MCF 10A (cell line): ENCODE measurements around the gene TMEM18. TPM values are rescaled to one million over a fixed set of nuclear protein-coding genes. Genes with fewer than 3 reads are reported as not detected.

ENCODE experiments used
- BruUV-seq: library from RNA; stranded (reverse); fragments of 400-500 nt; replicated peaks from 2 replicates; lab custom pipeline; 2021; lab: Mats Ljungman, UMichigan
- CTCF ChIA-PET: fragments of 300-600 bp; sonication (Branson Sonifier 250); formaldehyde crosslinking; extraction: SDS; loops from one replicate; lab custom pipeline; 2021; ENCODE audit warnings: antibody characterized with exemption, inconsistent platforms; lab: Yijun Ruan, JAX
- POLR2A ChIA-PET: fragments of 300-600, 350-650 bp; sonication (Branson Sonifier 250); formaldehyde crosslinking; extraction: SDS; loops from one replicate; lab custom pipeline; 2020; ENCODE audit warnings: antibody characterized with exemption, inconsistent platforms; lab: Yijun Ruan, JAX
- DNase-seq: peaks from one replicate; pipeline ENCODE4 v3.0.0-alpha.2; 2018; ENCODE audit not compliant: unreplicated experiment
- H3K27ac Mint-ChIP-seq: one replicate; pipeline ENCODE4 v1.8.0; 2022; ENCODE audit warnings: mild to moderate bottlenecking, low read depth, mixed read lengths; ENCODE audit not compliant: unreplicated experiment
- H3K27me3 Mint-ChIP-seq: one replicate; pipeline ENCODE4 v1.8.0; 2022; ENCODE audit warnings: mixed read lengths; ENCODE audit not compliant: insufficient read depth, unreplicated experiment
- H3K36me3 Mint-ChIP-seq: one replicate; pipeline ENCODE4 v1.8.0; 2022; ENCODE audit warnings: mild to moderate bottlenecking, moderate library complexity, mixed read lengths; ENCODE audit not compliant: insufficient read depth, unreplicated experiment
- H3K4me1 Mint-ChIP-seq: one replicate; pipeline ENCODE4 v1.8.0; 2022; ENCODE audit warnings: mixed read lengths; ENCODE audit not compliant: insufficient read depth, unreplicated experiment
- H3K4me3 Mint-ChIP-seq: one replicate; pipeline ENCODE4 v1.8.0; 2022; ENCODE audit warnings: mild to moderate bottlenecking, moderate library complexity, mixed read lengths; ENCODE audit not compliant: unreplicated experiment
- H3K9me3 Mint-ChIP-seq: one replicate; pipeline ENCODE4 v1.8.0; 2022; ENCODE audit warnings: mixed read lengths; ENCODE audit not compliant: unreplicated experiment
- CTCF ChIP-seq: fragments of 200-600 bp; IDR thresholded peaks from one replicate; pipeline ENCODE4 v1.8.0; 2022; ENCODE audit warnings: antibody characterized with exemption, mild to moderate bottlenecking; ENCODE audit not compliant: unreplicated experiment
- intact Hi-C: fragments of 100-400 bp; cut with micrococcal nuclease; formaldehyde crosslinking; loops from 2 replicates; pipeline ENCODE4 v1.14.1; 2022
- total RNA-seq: library from RNA; stranded (reverse); gene quantifications from 2 replicates; pipeline ENCODE4 v1.2.3, GENCODE V29; 2022

The TMEM18 gene
- total RNA-seq, 1 experiment from 2014 or later = 25.1 TPM

DNA sequence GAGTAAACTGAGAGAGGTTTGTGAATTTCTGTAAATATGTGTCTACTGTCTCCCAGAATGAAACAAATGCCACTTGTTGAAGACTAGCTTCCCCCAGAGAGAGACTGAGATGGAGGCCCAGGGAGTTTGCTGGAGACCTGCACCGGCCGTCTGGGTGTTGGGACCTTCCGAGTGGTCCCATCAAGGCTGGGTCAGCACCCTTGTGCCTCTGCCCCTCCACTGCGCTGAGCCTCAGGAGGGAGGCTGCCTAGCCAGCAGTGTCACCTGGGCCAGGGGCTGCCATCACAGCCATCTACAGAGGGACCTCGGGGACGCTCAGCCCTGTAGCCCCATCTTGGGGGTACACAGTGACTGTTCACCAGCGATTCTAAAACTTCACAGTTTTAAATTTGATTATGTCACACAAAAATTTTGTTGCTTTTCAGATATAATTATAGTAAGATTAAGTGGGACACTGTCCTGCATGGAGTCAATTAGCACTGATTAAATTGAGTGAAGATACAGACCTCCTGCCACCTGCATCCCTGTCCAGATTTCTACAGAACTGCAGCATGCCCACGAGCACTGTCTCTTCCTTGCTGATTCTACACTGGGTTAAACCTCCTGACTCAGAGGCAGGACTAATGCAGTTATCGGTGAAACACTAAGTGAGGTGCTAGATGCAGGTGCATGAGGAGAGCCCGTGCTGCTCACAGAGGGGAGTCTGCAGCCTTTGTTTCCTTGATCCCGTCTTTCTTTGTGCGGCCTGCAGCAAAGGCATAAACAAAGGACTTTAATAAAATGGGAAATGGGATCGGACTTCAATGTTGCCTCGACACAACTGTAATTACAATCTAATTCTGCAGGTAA, 50.5 kb downstream of the TMEM18 start:
- Mint-ChIP-seq H3K4me1 (no peaks in the 10 kb centered on the region), H3K4me3 (no peak overlapping the region), H3K36me3 (no peaks in the 10 kb centered on the region), H3K27ac (no peak overlapping the region), H3K27me3 (no peaks in the 10 kb centered on the region), H3K9me3 (no peaks in the 10 kb centered on the region)
- DNase-seq = no peak
- intact Hi-C loops = no loop called here
- ChIA-PET POLR2A (no interaction called here), CTCF (interaction anchor here (1.0 kb wide), 1 partner anchor 11 kb away, joined by 3 read pairs; no protein-coding TSS in a partner anchor)
- TF ChIP-seq CTCF = no peak
- BruUV-seq = no TSS peak

DNA sequence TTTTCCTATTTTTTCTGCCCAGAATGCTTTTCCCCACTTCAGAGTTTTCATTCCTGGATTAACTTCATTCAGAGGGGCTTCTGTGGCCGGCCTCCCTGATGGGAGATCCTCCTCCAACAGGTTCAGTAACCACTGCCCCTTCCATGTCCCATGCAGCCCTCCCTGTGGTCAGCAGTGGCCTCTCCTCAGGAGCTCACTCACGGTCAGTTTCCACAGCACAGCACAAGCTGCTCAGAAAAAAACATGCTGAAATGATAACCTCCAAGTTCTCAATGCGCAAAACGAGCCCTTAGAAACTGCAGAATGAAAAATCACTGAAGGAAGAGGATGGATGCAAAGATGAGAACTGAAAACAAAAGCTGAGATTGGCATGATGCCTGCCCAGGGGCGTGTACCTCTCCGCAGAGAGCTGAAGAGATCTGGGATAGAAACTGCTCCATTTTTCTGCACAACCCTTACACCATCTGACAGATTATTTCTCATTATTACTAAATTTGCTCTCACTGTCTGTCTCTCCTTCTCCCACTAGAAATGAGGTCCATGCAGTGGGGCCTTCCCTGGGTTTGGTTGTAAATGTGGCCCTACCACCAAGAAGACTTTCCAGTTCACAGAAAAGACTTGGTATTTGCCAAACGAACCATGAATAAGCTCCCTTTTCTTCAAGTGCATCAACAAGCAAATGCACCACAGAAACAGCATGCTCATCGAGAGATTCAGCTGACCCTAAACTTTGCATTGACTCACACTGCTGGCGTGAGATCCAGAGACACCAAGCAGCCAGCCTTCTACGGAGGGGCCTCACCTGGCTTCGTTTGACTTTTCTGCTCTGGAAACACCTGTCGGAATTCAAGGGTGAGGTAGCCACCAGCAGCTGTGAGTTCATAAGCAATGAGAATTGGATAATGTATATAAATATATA, 51.5 kb downstream of the TMEM18 start:
- H3K36me3 Mint-ChIP-seq = no peaks in the 10 kb centered on the region
- H3K4me1 Mint-ChIP-seq = no peaks in the 10 kb centered on the region
- DNase-seq = no peak
- H3K9me3 Mint-ChIP-seq = no peaks in the 10 kb centered on the region
- H3K27ac Mint-ChIP-seq = no peak overlapping the region
- no TSS peak for BruUV-seq
- ChIA-PET CTCF (interaction anchor here (0.6 to 1.0 kb wide), 4 partner anchors 12 to 913 kb away, joined by 3 to 4 read pairs (median 4); no protein-coding TSS in a partner anchor), POLR2A (no interaction called here)
- intact Hi-C loops = no loop called here
- H3K4me3 Mint-ChIP-seq = no peak overlapping the region
- no peaks in the 10 kb centered on the region for H3K27me3 Mint-ChIP-seq
- no peak for TF ChIP-seq CTCF

DNA sequence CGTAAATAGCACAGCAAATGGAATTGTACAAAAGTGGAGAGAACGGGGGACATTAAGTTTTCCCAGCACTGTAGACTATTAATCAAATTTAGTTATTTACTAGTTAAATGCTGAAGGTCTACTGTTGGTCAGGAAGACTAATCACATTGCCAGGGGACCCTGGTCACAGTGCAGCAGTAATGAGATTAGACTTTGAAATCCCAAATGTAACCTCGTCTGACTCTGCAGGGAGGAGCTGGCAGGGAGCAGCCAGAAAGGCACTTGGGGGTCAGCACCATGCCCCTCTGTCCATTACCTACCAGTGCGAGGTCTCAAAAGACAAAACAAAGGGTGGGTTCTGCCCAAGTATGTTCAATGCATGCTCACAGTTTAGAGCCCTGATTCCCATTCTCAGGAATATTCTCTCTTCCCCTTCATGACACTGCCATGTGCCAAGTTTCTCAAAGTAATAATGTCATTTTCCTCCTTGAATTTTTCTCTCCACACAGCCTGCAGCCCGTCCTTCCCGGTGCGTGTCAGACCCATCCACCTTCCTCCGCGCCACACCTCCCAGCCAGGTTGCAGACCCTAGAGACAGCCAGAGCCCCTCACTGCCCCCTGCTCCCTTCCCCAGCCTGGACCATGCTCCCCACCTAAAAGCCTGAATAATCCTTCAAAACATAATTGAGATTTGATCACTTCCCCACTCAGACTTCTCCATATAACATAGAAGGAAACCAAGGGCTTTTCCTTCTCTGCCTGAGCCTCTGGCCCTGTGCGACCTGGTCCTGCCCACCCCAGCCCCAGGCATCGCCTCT, 52.5 kb downstream of the TMEM18 start:
- H3K27me3 Mint-ChIP-seq = no peaks in the 10 kb centered on the region
- no peaks in the 10 kb centered on the region for H3K9me3 Mint-ChIP-seq

More for the DNA sequence above, 52.5 kb downstream of the TMEM18 start:
- no TSS peak for BruUV-seq
- H3K27ac Mint-ChIP-seq = no peak overlapping the region
- no peaks in the 10 kb centered on the region for H3K36me3 Mint-ChIP-seq
- TF ChIP-seq CTCF = no peak
- intact Hi-C loops = no loop called here
- no peaks in the 10 kb centered on the region for H3K4me1 Mint-ChIP-seq
- no peak overlapping the region for H3K4me3 Mint-ChIP-seq
- DNase-seq = no peak
- ChIA-PET CTCF (interaction anchor here (0.6 to 0.8 kb wide), 3 partner anchors 39 to 913 kb away, joined by 3 to 4 read pairs (median 4); no protein-coding TSS in a partner anchor), POLR2A (no interaction called here)
